Activated CD4-positive, alpha-beta T cell treated with anti-CD3 and anti-CD28 coated beads, Interleukin-2, Interleukin-6, amounts not matched to agents 100 ng/mL and 50 ng/mL, durations not matched to agents 16 hours and 8 hours (primary cell): Measurements from ENCODE around the gene KIAA0408.
"Not testable (repeated sequence)": the region's sequence is repeated elsewhere in the genome, so short reads cannot be mapped to it uniquely, and the experiment has no call there.

Source experiments
- DNase-seq: peaks from one replicate; pipeline ENCODE4 v3.0.0-alpha.2; 2020

Gene KIAA0408

DNA sequence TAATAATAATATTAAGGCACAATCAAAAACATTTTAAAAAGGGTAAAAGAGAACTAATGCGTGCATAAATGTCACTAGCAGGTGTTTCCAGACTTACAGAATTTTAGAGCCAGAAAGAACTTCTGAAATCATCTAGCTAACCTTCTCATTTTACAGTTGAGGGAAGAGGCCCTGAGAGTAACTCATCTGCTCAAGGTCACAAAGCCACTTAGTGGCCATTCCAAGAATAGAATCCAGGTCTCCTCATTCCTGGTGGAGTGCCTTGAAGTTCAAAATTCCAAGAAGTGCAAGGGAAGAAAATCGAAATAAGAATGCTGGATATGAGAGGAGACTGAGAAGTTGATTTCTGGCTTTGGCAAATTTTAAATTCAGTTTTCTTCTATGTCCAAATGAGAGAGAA is 3.2 kb upstream of the KIAA0408 start:
- no peak for DNase-seq

GRCh38 chr6:127460465-127460864 is 1.3 kb upstream of the KIAA0408 start:
- DNase-seq = peak; percentile 26

GRCh38 chr6:127458817-127459216 is 372 bp downstream of the KIAA0408 start:
- no peak for DNase-seq

DNA sequence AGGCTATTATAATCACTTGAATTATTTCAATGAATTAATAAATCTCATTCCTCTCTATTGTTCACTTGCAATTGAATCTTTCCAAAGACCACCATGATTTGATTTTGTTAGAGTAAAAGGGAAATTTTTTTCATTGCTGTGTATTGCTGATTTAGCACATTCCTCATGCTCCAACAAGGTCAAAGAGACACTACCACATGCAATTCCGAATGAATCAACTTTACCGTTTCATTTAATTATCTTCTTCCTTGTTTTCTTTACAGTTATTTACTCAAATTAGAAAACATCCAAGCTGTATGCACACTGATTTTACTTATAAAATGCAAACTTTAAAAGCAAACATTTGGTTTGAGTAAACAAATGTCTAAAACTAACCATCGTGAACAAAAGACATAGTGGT is 967 bp downstream of the KIAA0408 start:
- DNase-seq = no peak

DNA sequence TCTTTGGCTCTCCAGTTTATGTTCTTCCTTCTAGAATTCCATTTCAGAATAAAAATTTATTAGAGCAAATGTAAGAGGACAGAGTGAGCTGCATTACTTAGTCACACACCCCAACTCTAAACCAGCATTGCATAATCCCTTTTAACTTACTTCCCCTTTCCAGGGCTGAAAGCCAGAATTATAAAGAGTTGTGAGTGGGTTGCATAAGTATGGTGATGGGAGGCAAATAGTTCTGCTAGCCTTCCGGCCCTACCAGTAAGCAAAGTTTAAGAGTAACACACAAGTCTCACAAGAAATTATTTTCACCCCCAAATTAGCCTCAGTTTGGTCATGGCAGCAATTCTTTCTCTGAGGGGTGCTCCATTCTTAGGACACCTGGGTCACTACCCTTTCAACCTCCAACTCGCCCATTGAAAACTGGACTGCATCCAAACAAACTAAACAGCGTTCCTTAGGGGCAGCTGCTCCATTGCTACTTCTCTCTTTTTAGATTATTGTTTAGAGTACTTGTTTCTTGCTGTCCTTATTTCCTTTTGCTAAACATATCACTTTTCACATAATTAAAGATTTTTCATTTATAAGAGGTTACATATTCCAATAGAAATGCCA is 1.6 kb downstream of the KIAA0408 start:
- no peak for DNase-seq

DNA sequence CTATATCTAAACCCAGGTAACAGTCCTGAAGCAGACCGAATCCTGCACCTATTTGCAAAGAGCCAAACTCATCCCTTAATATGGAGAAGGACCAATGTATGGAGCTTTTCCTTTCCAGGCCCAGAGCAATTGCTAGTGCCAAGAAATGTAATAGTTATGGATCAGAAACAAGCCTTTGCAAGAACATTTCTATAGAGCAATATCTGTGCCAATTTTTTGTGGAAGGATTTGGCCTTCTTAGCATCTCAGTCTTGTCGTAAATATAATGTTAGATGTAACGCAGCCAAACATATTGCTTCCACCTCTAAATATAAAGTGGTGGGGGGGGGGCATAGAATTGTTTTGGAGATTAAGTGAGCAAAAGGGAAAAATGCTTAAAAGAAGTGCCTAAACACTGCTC is 2.7 kb downstream of the KIAA0408 start:
- DNase-seq = no peak

DNA sequence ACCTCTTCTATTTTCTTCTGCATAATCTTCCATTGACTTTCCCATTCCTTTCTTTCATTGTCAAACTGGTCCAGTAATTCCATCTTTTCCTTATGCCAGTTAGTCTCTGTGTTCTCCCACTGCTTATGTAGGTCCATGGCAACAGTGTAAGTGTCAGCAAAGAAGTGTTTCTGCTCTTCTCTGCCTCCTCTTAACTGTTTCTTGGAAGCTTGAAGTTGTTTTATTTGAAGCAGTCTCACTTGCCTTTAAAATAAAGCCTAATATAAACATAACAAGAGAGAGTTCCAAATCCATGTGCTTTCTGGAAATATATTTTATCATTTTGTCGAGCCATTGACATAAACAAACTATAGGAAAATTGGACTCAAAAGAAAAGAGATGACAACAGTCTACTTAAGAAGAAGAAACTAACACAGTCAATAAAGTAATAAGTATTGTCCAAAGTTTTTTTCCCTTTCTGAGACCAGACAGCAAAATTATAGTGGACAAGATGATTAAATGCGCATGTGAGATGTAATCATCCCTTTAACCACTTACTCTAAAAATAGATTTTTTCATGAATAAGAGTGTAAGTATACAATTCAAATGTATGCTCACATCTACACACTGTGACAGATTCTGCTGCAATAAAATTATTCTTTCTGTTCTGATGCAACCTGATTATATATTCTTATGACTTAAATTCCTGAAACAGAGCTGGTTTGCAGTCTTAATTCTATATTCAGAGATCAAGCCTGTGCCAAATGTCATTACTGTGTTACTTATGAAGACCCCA is 5.2 kb downstream of the KIAA0408 start:
- DNase-seq = no peak

DNA sequence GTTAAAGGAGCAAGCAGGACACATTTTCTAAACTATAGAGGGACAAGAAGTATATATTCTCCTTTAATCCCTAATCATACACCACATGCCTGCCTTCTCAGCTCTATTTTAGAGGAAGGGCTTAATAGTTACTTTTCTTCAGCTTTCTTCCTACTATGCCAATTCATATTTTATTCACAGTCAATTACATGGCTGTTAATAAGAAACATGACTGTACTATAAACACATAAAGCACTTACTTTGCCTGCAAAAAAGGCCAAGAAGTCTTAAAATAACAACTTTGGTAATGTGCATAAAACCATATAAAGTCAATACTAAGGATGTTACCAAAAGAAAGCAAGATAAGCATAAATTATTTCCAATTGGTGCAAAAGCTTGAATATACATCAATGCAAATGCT is 6.4 kb downstream of the KIAA0408 start:
- no peak for DNase-seq

DNA sequence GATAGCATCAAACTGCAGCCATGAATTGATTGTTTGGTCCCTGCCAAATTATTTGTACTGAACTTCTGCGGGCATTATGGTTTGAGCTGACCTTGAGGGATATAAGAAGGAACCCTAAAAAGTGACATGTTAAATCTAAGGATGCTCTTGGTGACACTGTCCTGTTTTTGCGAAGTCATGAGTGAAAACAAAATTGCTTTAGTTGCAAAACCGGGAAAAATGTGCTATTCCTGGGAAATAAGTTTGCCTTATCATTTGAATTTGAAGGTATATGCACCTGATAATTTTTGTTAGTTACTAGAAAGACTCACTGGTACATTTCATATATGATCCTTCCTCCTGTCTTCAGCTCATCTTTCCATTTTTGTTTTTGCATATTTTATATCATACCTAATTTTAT is 7.8 kb downstream of the KIAA0408 start:
- DNase-seq = no peak

- DNase-seq = no peak
Measured at GRCh38 chr6:127447780-127448179, 11.4 kb downstream of the KIAA0408 start.

DNA sequence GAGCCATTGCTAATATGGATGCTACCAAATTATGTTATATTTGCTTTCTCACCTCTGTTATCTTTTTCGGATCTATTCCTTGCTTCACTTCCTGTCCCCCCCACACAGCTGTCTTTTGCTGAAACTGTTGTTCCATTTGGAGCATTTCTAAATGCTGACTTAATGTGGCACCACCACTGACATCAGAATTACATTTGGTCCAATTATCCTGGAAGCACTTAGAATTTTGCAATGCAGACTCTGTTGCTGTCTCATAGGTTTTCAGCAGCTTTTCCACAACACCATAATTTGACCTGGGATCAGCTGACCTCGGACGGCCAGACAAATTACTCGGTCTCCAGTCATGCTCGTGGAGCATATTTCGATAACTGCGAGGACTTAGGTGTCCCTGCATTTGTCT is 12.8 kb downstream of the KIAA0408 start:
- DNase-seq = no peak

DNA sequence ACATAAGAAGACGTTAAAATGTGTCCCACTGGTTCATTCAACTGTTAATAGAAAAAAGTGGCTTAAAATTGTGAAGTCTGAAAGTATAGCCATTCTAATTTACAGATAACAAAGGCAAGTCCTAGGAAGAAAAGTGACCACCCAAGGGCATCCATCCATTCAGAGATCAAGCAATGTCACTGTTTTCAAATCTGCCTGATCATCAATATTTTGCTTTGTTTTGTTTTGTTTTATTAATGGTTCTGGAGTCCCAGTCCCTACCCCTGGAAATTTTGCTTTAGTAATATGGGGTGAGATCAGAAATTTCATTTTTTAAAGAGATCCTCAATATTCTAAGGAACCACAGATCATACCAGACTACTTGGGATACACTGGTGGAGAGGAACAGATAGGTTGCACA is 17.3 kb downstream of the KIAA0408 start:
- DNase-seq = no peak

GRCh38 chr6:127439718-127440117 is 19.5 kb downstream of the KIAA0408 start:
- DNase-seq = no peak

- DNase-seq = no peak
Measured at GRCh38 chr6:127436578-127437110, 22.5 kb downstream of the KIAA0408 start.

DNA sequence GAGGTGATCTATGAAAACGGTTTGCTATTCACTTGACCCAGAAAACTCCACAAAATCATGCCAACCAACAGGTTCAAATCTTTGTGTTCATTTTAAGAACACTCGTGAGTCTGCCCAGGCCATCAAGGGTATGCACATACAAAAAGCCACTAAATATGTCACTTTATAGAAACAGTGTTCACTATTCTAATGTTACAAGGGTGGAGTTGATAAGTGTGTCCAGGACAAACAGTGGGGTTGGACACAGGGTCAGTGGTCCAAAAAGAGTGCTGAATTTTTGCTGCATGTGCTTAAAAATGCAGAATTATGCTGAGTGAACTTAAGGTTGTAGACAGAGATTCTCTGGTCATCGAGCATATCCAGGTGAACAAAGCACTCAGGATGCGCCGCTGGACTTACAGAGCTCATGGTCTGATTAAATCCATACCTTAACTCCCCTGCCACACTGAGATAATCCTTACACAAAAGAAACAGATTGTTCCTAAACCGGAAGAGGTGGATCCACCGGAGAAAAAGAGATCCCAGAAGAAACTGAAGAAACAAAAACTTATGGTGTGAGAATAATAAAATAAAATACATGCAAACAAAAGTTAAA is 23.5 kb downstream of the KIAA0408 start:
- DNase-seq = no peak

- no peak for DNase-seq
Measured at GRCh38 chr6:127434651-127435050, 24.5 kb downstream of the KIAA0408 start.

DNA sequence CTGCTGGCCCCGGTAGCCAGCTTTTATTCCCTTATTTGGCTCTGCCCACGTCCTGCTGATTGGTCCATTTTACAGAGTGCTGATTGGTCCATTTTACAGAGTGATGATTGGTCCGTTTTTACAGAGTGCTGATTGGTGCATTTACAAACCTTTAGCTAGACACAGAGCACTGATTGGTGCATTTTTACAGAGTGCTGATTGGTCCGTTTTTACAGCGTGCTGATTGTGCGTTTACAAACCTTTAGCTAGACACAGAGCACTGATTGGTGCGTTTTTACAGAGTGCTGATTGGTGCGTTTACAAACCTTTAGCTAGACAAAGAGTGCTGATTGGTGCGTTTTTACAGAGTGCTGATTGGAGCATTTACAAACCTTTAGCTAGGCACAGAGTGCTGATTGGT is 30.6 kb downstream of the KIAA0408 start:
- not testable (repeated sequence) for DNase-seq

DNA sequence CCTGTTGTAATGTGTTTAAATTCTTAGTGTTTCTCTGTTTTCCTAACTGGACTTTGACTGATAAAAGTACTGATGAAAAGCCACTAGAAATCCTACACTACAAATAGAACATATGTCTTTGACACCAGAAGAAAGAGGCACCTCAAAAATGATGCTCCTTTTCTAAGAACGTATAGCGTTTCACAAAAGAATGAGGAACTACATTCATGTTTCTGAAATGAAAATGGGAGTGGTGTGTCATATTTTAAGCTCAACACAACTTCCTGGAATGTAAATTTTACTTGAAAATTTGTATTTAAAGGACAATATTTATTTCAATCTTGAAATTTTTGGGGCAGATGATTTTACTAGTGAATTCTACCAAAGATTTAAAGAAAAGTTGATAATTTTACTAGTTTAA is 35.3 kb downstream of the KIAA0408 start:
- no peak for DNase-seq

DNA sequence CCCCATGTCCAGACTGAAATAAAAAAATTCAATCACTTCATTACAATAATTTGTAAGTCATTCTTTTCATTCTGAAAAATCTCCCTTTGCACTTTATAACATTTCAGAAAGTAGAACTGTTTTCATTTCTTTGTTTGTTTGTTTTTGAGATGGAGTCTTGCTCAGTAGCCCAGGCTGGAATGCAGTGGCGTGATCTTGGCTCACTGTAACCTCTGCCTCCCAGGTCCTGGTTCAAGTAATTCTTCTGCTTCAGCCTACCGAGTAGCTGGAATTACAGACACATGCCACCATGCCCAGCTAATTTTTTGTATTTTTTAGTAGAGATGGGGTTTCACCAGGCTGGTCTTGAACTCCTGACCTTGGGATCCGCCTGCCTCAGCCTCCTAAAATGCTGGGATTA is 38.0 kb downstream of the KIAA0408 start:
- not testable (repeated sequence) for DNase-seq

DNA sequence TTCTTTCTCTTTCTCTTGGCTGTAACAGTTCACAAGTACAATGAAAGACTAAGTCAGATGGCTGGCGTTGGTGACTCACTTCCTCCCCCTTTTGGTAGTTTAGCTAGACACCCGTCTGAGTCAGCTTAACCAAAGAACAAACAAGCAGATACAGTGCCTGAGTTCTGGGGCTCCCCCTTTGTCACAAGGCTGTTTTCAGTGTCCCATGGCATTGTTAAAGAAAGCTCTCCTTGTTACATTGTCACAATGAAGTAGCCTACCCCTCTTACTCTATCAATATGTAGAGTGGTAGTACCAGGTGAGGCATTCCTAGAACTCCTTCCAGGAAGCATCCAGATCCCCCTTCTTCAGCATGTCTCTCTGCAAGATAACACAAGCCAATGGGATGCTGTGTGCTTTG is 38.6 kb downstream of the KIAA0408 start:
- DNase-seq = peak; percentile 91

DNA sequence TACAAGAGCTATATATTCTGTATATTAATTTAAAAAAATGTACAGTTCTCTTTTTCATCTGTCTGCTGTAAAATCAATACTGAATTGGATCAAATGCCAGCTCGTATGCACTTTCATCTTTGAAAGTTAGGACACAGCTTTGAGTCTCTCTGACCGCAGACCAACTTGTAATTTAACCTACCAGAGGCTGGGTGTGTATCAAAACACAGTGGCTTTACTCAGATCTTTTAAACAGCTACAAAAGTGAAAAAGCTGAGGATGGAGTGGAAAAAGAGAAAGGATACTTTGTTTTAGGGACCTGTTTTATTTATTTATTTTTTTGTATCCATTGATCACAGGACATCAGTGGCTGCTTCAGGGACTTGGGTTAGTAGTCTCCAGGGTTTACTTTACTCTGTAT is 44.1 kb downstream of the KIAA0408 start:
- no peak for DNase-seq

DNA sequence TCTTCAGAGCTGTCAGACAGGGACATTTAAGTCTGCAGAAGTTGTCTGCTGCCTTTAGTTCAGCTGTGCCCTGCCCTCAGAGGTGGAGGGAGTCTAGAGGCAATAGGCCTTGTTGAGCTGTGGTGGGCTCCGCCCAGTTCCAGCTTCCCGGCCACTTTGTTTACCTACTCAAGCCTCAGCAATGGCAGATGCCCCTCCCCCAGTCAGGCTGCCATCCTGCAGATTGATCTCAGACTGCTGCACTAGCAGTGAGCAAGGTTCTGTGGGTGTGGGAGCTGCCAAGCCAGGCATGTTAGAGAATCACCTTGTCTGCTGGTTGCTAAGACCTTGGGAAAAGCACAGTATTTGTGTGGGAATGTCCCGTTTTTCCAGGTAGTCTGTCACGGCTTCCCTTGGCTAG is 46.1 kb downstream of the KIAA0408 start:
- not testable (repeated sequence) for DNase-seq

GRCh38 chr6:127412016-127412415 is 47.2 kb downstream of the KIAA0408 start:
- DNase-seq = not testable (repeated sequence)
